HG02678 (cell line): ENCODE results near the gene MAP3K4.
A peak's percentile ranks its signal among the peaks of the same experiment; 100 is the strongest.
"Not testable (repeated sequence)": the region's sequence is repeated elsewhere in the genome, so short reads cannot be mapped to it uniquely, and the experiment has no call there.

Experiments
- ATAC-seq: cut with Tn5 transposase; IDR thresholded peaks from one replicate; pipeline ENCODE4 v1.9.1; 2021; ENCODE audit warnings: mild to moderate bottlenecking, moderate library complexity; ENCODE audit not compliant: unreplicated experiment

MAP3K4 gene

DNA sequence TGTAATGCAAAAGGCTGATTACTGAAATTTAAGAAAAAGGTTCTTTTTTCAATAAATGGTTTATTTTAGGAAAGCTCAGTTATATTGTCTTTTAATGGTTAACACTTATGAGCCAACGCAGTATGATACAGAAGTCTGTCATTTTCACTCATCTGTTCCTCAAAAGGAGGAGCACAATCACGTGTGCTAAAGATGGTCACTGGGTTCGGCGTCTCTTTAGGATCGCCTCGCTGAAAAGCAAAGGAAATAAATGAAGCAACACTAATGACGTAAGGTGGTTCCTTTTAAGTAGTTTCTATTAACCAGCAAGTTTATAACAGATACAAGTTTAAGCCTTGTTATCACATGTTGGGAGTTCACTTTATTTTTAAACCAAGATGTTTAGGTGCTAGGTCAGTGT, 125.7 kb downstream of the MAP3K4 start:
- ATAC-seq, result no peak

DNA sequence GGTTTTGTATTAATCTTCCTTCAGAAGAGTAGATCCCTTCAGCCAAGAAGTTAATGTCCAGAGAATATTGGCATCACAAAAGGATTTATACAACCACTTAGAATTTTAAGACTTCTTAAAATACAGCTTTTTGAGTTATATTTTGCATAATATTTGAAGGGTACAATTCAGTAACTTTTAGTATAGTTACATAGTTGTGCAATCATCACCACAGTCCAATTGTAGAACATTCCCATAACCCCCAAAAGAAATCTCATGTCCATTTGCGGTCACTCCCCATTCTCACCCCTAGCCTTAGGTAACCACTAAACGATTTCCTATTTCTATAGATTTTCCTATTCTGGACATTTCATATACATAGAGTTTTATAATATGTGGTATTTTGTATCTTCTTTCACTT, 126.4 kb downstream of the MAP3K4 start:
- no peak for ATAC-seq

DNA sequence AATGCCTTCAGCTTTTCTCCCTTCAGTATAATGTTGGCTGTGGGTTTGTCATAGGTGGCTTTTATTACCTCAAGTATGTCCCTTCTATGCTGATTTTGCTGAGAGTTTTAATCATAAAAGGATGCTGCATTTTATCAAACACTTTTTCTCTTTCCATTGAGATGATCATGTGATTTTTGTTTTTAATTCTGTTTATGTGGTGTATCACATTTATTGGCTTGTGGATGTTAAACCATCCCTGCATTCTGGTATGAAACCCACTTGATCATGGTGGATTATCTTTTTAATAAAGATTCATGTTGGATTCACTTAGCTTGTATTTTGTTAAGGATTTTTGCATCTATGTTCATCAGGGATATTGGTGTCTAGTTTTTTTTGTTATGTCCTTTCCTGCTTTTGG, 131.8 kb downstream of the MAP3K4 start:
- not testable (repeated sequence) for ATAC-seq

DNA sequence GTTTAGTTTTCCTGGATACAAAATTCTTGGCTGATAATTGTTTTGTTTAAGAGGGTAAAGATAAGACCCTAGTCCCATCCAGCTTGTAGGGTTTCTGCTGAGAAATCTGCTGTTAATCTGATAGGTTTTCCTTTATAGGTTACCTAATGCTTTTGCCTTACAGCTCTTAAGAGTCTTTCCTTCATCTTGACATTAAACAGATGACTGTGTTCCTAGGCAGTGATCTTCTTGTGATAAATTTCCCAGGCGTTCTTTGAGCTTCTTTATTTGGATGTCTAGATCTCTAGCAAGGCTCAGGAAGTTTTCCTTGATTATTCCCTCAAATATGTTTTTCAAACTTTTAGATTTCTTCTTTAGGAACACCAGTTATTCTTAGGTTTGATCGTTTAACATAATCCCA, 134.0 kb downstream of the MAP3K4 start:
- no peak for ATAC-seq

DNA sequence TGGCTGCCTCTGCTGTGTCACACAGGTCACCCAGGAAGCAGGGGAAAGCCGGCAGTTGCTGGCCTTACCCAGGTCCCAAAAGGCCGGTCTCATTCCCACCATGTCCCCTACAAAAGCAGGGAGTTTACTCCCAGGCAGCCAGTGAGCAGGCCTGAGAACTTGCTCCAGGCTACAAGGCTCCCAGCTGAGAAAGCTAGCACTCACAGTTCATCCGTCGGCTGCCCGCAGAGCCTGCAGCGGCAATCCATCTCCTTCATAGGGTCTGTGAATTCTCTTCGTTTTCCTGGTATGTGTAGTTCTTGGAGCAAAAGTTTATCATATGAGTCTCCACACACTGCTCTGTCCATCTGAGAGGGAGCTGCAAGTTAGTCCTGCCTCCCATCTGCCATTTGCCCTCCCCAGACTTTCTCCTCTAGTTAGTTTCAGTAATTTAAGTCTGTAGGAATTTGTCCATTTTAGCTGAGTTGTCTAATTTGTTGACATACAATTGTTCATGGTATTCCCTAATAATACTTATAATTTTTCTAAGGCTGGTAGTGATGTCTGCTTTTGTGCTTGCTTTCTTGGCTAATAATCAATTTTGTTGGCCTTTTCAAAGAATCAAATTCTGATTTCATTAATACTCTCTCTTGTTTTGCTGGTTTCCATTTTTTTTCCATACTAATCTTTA, 135.6 kb downstream of the MAP3K4 start:
- no peak for ATAC-seq

DNA sequence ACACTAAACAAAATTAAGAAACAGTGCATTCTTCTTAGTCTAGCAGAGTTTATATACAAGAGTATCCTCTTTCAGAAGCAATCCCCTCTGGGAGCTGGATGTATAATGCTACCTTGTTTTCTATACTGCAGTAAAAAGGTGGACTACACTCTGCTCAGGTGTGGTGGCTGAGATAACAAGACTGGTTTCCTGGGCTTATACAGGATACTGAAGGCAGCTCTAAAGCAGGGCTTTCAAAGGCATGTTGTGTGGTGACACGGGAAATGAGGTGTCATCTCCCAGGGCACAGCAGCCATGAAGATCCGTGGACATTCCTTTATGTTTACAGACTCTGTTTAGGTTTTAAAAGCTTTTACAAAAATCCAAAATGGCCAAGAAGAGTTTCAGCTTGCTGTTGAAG, 136.7 kb downstream of the MAP3K4 start:
- ATAC-seq, result no peak

DNA sequence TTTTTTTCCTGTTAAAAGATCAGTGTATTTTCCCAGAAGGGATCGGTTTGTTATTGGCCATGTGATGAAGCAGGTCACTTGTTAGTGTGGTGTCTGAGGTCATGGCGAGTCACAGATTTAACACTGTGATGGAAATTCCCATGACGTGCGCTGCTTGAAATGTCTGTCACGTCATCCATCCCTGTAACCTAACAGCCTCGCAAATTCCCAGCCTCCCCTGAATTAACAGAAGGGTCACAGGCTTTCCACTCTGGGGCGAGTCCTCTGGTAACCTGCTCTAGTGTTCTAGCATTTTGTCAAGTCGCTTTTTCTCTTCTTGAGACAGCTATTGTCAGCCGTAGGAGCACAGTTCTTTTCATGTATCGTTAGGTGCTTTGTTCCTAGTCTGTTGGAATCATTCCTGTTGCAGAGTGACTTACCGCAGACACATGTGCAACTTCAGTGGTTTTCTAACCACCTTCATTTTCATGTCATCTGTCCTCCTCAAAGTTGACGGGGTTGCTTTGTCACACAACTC, 137.2 kb downstream of the MAP3K4 start:
- no peak for ATAC-seq

DNA sequence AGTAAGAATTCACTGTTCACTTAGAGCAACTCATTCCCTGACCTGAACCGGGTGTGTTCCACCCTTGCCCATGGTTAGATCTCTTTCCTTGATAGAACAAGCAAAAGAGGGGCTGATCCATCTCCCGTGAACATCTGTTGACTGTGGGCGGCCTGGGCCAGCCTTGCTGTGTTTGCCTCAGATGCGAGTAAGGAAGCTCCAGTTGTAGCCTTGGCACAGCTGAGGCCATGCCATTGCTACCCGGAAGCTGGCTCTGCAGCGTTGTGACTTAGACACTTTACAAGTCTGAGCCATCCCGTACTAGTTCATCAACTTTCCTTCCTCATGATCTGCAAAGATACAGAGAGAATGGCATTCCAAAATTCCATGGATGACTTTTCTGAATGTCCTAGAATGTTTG, 139.0 kb downstream of the MAP3K4 start:
- no peak for ATAC-seq

DNA sequence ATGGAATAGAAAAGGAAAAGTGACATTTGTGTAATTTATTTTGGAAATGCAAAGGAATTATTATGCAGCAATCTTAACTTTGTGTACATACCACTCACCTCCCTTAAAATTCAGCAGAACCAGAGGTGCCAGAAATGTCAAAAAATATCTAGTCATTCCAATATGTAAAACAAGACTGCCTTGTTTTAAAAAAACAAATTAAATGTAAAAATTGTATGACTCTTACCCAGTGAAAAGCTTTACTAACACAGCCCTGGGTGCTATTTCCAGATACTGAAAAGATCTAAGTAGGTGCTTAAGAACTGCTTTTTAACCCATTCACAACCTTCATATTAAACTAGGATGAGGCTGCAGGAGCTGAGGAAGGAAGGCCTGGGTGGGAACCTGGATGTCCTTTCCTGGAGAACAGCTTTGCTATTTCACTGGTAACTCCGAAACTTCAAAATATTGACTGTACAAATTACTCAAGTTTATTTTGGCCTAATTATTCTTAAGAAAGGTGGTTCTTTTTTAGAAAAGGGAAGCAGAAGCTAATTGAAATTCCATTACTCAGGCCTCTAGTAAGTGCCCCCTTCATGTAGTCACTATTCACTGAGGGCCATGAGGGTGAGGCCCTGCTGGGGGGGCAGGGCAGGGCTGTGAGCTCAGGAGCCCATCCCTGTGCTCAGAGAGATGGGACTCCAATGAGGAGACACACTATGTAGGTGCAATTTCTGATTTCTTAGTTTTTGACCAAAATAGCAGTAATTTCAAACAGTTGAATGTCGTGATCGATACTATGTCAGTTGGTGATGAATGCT, 139.6 kb downstream of the MAP3K4 start:
- no peak for ATAC-seq

DNA sequence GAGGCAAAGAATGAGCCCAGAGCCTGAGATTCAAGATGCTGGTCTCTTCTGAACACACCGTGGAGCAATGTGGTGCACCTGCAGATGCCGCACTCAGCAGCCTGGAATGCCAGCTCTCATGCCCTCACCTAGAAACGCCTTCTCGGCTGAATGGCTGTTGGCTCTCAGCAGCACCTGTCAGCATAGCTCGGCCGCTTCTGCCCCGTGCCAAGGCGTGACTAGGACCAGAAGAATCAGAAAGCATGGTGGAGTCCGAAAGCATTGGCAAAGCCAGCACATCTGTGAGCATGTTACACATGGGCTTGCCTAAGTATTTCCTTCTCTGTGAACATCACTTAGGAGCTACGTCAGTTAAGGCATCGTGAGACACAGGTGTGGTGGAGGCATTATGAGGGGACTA, 140.8 kb downstream of the MAP3K4 start:
- no peak for ATAC-seq

DNA sequence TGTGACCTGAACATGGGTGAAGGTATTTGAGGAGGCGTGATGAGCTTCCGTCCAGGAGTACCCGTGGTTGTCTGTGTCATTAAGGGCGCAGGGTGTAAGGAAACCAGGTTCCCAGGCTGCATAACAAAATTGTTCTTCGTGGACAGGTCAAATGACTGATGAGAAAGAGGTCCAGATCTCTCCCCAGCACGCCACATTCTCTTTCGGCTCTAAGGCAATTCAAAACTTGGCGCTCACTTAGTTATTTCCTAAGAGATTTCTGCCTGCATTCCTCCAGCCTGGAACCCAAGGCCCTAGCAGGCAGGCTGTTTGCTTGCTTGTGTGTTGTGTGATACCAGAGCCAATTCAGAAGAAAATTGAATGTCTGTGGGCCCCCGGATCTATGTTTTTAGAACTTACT, 142.4 kb downstream of the MAP3K4 start:
- ATAC-seq, result no peak

DNA sequence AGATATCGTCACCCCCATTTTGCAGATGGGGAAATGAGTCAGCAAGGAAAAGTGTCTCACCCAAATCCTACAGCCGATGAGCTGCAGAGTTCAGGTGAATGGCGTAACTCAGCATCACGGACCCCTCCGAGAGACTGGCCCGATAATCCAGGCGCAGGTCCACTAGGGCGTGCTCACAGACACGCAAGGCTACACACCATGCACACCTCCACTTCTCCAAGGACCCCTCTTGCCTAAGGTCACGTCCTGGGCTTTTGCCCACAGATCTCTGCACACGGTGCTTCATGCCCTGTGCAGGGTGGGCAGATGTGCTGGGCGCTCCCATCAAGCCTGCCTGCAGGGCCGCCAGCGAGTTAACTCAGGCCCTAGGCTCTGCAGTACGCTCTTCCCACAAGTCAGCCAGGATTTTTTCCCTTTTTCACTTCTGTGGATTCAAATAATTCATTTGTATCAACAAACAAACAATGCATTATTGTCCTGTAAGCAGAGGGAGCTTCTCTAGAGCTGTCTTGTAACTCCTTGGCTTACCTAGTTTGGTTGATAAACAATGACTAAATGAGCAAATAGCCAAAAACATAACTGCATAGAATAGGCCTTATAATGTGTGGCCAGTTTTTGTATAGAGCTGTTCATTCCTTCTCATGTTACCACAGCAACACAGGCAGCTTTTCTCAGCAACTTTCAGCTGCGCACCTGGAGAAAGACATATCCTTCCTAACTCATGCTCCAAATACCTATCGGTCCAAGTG, 143.2 kb downstream of the MAP3K4 start:
- ATAC-seq, result no peak

DNA sequence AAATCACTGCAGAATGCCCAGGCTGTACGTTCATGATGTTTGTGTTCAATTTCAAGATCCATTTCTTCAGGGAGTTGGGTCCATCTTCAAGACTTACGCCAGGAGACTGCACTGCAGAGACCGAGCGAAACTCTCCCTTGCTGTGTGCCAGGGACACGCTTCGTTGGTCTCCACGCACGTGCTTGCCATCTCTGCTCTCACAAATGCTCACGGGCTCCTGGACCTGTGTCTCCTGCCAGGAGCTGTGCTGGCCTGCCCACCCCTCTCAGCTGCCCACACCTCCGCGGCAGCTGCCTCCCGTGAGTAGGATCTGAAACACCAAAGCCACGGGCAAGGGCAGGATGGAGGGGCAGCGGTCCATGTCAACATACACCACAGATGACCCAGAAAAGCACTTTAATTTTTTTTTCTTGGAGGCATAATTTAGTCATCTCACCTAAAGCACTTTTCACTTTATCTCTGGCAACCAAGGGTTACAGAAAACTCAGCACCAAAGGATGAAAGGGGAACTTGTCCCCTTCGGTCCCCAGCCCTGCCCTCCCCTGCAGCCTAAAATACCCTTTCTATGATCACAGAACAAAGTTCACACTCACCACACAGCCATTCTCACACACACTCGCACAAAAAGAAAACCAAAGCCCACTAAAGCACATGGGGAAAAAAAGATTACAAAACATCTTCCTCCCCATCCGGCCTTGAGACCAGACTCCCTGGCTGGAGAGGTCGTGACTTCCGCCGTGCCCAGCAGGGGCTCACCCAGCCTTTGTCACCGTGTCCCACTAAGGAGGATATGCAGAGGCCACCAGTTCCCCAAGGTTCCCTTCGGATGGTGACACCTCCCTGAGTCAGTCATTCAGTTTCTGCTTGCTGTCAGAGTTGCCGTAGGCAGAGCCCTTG, 144.4 kb downstream of the MAP3K4 start:
- ATAC-seq, result peak; percentile 49

DNA sequence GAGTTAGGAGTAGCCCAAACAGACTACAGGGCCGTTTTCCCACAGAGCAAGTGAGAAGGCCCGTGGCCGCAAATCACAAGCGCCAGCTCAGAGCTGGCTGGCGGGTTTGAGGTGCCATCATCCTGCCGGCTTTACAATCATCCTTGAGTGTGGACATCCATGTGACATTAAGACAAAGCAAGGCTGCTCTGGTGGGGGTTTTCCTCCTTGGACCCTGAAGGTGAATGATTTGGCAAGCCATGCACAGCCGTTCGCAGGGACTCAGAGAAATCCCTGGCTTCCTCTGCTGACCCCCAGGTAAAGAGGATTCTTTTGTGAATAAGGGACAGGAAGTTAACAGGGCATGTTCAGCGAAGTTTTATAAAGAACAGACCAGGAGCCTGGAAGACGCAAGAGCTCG, 145.1 kb downstream of the MAP3K4 start:
- no peak for ATAC-seq

DNA sequence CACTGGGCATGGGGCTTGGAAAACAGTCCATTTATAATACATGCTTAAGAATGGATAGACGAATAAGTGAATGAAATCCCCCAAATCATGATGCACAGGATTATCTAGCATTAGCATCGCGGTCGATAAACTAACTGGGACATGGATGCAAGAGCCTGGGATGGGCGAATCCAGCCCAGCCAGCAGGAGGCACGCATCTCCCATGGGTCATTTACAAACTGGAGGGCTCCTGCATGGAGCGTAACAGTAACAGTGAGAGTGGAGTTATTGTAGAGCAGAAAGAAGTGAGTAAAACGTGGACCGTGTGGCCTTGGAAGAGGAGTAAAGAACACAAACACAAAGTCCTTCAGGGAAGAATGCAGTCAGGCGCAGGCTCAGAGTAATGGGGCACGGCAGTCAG, 145.8 kb downstream of the MAP3K4 start:
- no peak for ATAC-seq

DNA sequence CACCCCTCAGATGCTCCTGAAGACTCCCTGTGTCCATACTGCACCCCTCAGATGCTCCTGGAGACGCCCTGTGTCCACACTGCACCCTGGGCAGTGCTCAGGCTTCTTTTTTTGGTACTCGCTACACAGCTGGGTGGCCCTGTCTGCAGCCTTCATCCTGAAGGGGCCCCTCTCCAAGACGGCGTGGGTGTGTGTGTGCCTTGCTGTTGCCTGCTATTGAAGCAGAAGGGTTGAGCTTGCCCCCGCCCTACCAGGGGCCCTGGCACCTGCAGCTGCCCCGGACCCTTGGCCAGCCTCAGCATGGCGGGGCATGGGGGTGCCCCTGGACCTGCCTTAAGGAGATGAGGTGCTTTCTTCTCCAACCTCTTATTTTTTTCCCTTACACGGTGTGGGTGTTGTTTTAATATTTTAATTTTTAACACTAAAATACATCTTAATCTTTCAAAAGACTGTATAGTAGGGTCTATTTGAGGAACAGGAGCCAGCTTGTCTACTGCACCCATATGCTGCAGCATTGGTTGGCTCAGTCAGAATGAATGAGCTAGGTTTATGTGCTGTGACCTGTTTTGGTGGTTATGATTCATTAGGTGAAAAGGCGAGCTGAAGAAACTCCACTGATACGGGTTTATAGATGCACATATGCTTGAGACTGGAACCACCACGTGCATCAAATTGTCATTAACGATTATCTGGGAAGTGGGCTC, 146.4 kb downstream of the MAP3K4 start:
- no peak for ATAC-seq

DNA sequence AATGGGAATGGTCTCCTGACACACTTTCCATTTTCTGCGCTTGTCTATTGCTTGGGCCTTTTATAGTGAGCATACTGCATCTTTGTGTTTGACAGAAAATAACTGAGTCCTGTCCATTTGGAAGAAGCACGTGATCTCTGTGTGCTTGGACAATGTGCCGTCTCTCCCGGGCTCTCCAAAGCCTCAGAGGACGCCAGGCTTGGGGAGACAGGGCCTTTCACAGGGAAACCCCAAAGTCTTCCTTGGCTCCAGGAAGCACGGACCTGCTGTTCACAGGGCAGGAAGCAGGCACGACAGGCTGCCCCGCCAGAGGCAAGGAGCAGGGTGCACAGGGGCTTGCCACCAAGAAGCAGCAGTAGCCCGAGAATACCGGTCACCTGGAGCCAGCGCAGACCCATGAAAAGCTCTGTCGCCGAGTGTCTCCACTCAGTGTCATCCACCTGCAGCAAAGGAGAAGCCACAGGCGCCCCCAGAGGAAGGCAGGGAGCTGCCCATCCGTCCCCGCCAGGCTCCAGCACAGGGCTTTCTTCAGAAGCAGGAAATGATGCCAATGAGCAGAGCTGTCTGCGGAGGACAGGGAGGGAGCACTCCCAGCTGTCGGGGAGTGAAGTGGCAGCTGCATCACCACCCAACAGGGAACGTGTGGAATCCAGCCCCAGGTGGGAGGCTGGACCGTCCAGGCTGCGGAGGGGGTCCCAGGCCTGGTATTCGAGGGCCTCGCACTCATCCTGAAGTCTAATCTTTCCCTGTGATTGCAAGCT, 147.2 kb downstream of the MAP3K4 start:
- no peak for ATAC-seq

DNA sequence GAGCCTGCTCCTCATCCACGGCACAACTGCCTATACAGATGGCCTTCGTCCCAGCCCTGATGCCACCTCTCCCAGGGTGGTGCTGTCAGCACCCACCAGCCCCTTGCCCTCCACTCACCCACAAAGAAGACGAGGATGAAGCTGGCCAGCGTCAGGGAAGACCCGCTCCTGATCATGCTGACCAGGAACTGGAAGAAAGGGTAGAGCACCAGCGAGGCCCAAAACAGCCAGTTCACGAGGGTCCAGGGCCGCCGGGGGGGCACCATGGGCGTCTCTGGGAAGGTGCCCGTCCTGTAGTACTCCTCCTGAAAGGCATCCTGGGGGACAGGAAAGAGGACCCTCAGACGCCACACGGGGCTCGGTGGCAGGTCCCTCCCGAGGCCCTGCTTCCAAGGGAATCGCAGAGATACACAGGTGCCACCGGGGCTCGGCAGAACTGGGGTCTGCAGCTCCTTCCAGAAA, 147.8 kb downstream of the MAP3K4 start:
- no peak for ATAC-seq
